PC-9 (cell line): Measurements from ENCODE around the gene KDM5A.

Experiments
- EZH2 ChIP-seq: fragments of 200-600 bp; sonication (generic); IDR thresholded peaks from 2 replicates; pipeline ENCODE4 v1.8.0; 2017; ENCODE audit warnings: antibody characterized with exemption, low read depth
- TF ChIP-seq, protein P1 (sequence below): fragments of 200-600 bp; sonication (generic); conservative IDR thresholded peaks from 2 replicates; pipeline ENCODE4 v1.6.1; 2017; ENCODE audit warnings: mixed run types, antibody characterized with exemption, mild to moderate bottlenecking, moderate library complexity

DNA sequence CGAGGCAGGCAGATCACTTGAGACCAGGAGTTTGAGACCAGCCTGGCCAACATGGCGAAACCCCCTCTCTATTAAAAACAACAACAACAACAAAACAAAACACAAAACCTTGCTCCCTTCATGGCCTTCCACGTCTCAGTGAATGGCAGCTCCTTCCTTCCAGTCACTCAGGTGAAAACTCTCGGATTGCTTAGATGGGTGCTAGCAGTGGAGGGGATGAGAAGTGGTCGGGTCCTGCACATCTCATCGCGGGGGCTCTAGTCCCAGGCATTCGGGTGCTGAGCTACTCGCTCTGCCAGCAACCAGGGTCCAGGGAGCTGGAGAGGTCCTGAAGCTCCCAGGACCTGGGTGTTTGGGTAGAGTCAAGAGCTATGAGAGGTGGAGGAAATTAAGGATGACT lies 134.2 kb downstream of the KDM5A start:
- TF ChIP-seq, protein P1, sequence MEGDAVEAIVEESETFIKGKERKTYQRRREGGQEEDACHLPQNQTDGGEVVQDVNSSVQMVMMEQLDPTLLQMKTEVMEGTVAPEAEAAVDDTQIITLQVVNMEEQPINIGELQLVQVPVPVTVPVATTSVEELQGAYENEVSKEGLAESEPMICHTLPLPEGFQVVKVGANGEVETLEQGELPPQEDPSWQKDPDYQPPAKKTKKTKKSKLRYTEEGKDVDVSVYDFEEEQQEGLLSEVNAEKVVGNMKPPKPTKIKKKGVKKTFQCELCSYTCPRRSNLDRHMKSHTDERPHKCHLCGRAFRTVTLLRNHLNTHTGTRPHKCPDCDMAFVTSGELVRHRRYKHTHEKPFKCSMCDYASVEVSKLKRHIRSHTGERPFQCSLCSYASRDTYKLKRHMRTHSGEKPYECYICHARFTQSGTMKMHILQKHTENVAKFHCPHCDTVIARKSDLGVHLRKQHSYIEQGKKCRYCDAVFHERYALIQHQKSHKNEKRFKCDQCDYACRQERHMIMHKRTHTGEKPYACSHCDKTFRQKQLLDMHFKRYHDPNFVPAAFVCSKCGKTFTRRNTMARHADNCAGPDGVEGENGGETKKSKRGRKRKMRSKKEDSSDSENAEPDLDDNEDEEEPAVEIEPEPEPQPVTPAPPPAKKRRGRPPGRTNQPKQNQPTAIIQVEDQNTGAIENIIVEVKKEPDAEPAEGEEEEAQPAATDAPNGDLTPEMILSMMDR: no peak
- no peak for TF ChIP-seq EZH2
